HG02938 (cell line): ENCODE measurements around the gene PARN.

ENCODE experiments used
- ATAC-seq: cut with Tn5 transposase; IDR thresholded peaks from one replicate; pipeline ENCODE4 v1.9.1; 2021; ENCODE audit warnings: mild to moderate bottlenecking, moderate library complexity; ENCODE audit not compliant: unreplicated experiment

The PARN gene

GRCh38 chr16:14529010-14529669 is 100.9 kb downstream of the PARN start:
- no peak for ATAC-seq

GRCh38 chr16:14528306-14528705 is 101.8 kb downstream of the PARN start:
- ATAC-seq, result no peak

GRCh38 chr16:14527411-14528044 is 102.5 kb downstream of the PARN start:
- no peak for ATAC-seq

GRCh38 chr16:14525596-14525995 is 104.5 kb downstream of the PARN start:
- ATAC-seq, result no peak

- no peak for ATAC-seq
Observed at GRCh38 chr16:14524979-14525378, 105.1 kb downstream of the PARN start.

GRCh38 chr16:14523632-14524031 is 106.4 kb downstream of the PARN start:
- ATAC-seq, result no peak

GRCh38 chr16:14522671-14523070 is 107.4 kb downstream of the PARN start:
- no peak for ATAC-seq

GRCh38 chr16:14520753-14521152 is 109.3 kb downstream of the PARN start:
- no peak for ATAC-seq

GRCh38 chr16:14514967-14515366 is 115.1 kb downstream of the PARN start:
- ATAC-seq, result no peak

GRCh38 chr16:14513389-14514107 is 116.5 kb downstream of the PARN start:
- no peak for ATAC-seq

GRCh38 chr16:14511800-14512135 is 118.3 kb downstream of the PARN start:
- ATAC-seq, result no peak

- no peak for ATAC-seq
Observed at GRCh38 chr16:14510939-14511799, 118.9 kb downstream of the PARN start.

GRCh38 chr16:14510581-14510938 is 119.5 kb downstream of the PARN start:
- ATAC-seq, result no peak

- ATAC-seq, result no peak
Observed at GRCh38 chr16:14509675-14510132, 120.4 kb downstream of the PARN start.

- ATAC-seq, result no peak
Observed at GRCh38 chr16:14509055-14509454, 121.0 kb downstream of the PARN start.

- no peak for ATAC-seq
Observed at GRCh38 chr16:14505846-14506245, 124.2 kb downstream of the PARN start.

- peak; percentile 61 for ATAC-seq
Observed at GRCh38 chr16:14502932-14503741, 126.9 kb downstream of the PARN start.

GRCh38 chr16:14502256-14502875 is 127.7 kb downstream of the PARN start:
- no peak for ATAC-seq

- ATAC-seq, result no peak
Observed at GRCh38 chr16:14501331-14502255, 128.5 kb downstream of the PARN start.
